CD8-positive, alpha-beta memory T cell (primary cell): Measurements from ENCODE around the gene DHX32. TPM values are rescaled to one million over a fixed set of nuclear protein-coding genes. Genes with fewer than 3 reads are reported as not detected.

Experiments
- CTCF ChIA-PET: fragments of 350-600 bp; sonication (Branson Sonifier 250); formaldehyde crosslinking; loops from one replicate; lab custom pipeline; 2021; ENCODE audit warnings: antibody characterized with exemption; lab: Charles Lee
- POLR2A ChIA-PET: fragments of 350-600 bp; sonication (Branson Sonifier 250); formaldehyde crosslinking; loops from one replicate; lab custom pipeline; 2021; ENCODE audit warnings: antibody characterized with exemption; lab: Charles Lee
- DNase-seq, 5 donors: peaks; one replicate each; pipeline versions ENCODE4 v3.0.0 to v3.0.0-alpha.2; 2020 to 2022; ENCODE audit warnings: mixed read lengths in 1 of 5
- H3K27ac ChIP-seq: one replicate; pipeline ENCODE4 v1.7.0; 2013; ENCODE audit warnings: low read depth, mild to moderate bottlenecking, low read length, moderate library complexity
- H3K27me3 ChIP-seq: 2 replicates; pipeline ENCODE4 v1.7.0; 2013; ENCODE audit warnings: low read length, mild to moderate bottlenecking; ENCODE audit not compliant: insufficient read depth, poor library complexity, severe bottlenecking
- H3K36me3 ChIP-seq: 2 replicates; pipeline ENCODE4 v1.7.0; 2013; ENCODE audit warnings: mild to moderate bottlenecking, low read length, moderate library complexity; ENCODE audit not compliant: insufficient read depth
- H3K4me1 ChIP-seq: 2 replicates; pipeline ENCODE4 v1.7.0; 2013; ENCODE audit warnings: mild to moderate bottlenecking, low read length, moderate library complexity; ENCODE audit not compliant: insufficient read depth
- H3K4me3 ChIP-seq: 2 replicates; pipeline ENCODE4 v1.7.0; 2013; ENCODE audit warnings: mild to moderate bottlenecking, low read length
- H3K9me3 ChIP-seq: 2 replicates; pipeline ENCODE4 v1.7.0; 2013; ENCODE audit warnings: mild to moderate bottlenecking, low read length
- H3K27ac Mint-ChIP-seq, 8 donors: one replicate each; pipeline ENCODE4 v1.8.0; 2020 to 2021; ENCODE audit warnings: mixed read lengths in 8 of 8, mild to moderate bottlenecking in 6 of 8, inconsistent platforms in 3 of 8, moderate library complexity in 3 of 8
- H3K27me3 Mint-ChIP-seq, 2 donors: one replicate each; pipeline ENCODE4 v1.8.0; 2020 to 2021; ENCODE audit warnings: mixed read lengths in 2 of 2, mild to moderate bottlenecking in 1 of 2, moderate library complexity in 1 of 2
- H3K36me3 Mint-ChIP-seq, 3 donors: one replicate each; pipeline ENCODE4 v1.8.0; 2020 to 2021; ENCODE audit warnings: mixed read lengths in 3 of 3, inconsistent platforms in 1 of 3, mild to moderate bottlenecking in 1 of 3
- H3K4me1 Mint-ChIP-seq, 3 donors: one replicate each; pipeline ENCODE4 v1.8.0; 2020 to 2021; ENCODE audit warnings: mixed read lengths in 3 of 3, inconsistent platforms in 1 of 3, mild to moderate bottlenecking in 1 of 3
- H3K4me3 Mint-ChIP-seq, 7 donors: one replicate each; pipeline ENCODE4 v1.8.0; 2020 to 2021; ENCODE audit warnings: mixed read lengths in 7 of 7, mild to moderate bottlenecking in 6 of 7, moderate library complexity in 4 of 7, inconsistent platforms in 2 of 7
- H3K9me3 Mint-ChIP-seq, 5 donors: one replicate each; pipeline ENCODE4 v1.8.0; 2020 to 2022; ENCODE audit warnings: mixed read lengths in 5 of 5, mild to moderate bottlenecking in 3 of 5, moderate library complexity in 2 of 5, inconsistent platforms in 1 of 5
- polyA plus RNA-seq: library from polyadenylated mRNA; unstranded; fragments of 300-500 nt; fragmentation: Illumina TruSeq; gene quantifications from one replicate; pipeline ENCODE4 v1.2.3, GENCODE V29; 2021
- total RNA-seq, 2 experiments: library from RNA; stranded (reverse); gene quantifications; one replicate each; pipeline ENCODE4 v1.2.3, GENCODE V29; 2021

DHX32 gene
- total and polyA plus RNA-seq, 3 experiments from 2014 or later: 8.4 to 11.0 (median 10.7) TPM

GRCh38 chr10:125866421-125867029, 14.6 kb downstream of the DHX32 start:
- H3K4me1 Mint-ChIP-seq: no peaks in the 10 kb centered on the region
- ChIA-PET CTCF (no interaction called here), POLR2A (no interaction called here)
- Histone ChIP-seq H3K4me1 (no peaks in the 10 kb centered on the region), H3K27ac (no peak overlapping the region), H3K9me3 (no peaks in the 10 kb centered on the region), H3K4me3 (no peak overlapping the region), H3K36me3 (no peaks in the 10 kb centered on the region), H3K27me3 (no peaks in the 10 kb centered on the region)
- no peaks in the 10 kb centered on the region for H3K9me3 Mint-ChIP-seq
- no peak overlapping the region for H3K4me3 Mint-ChIP-seq
- no peak for DNase-seq
- H3K27me3 Mint-ChIP-seq: no peaks in the 10 kb centered on the region
- H3K36me3 Mint-ChIP-seq: peaks cover 0 to 15% (median 1%) of the 10 kb centered on the region in 3 donors
- peak overlapping the region in 1 of 8 donors; percentile 9 for H3K27ac Mint-ChIP-seq

DNA sequence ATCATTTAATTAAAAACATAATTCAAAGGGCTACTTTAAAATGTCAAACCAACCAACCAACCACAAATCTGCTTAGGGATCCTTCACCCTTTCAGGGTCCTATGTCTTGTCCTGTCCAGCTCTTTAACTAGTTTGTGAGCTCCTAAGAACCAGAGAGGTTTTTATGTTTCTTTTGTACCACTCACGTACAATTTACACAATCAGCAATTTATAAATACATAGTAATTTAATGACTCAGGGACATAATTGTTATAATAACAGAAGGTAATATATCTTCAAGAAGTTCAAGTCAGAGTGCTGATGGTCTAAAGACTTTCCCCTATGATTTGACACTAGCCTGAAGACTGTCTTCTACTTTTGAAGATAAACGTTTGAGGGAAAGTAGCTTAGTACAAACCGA, 16.0 kb downstream of the DHX32 start:
- ChIA-PET CTCF (no interaction called here), POLR2A (no interaction called here)
- Mint-ChIP-seq H3K4me1 (no peaks in the 10 kb centered on the region), H3K4me3 (no peak overlapping the region), H3K9me3 (no peaks in the 10 kb centered on the region), H3K27ac (no peak overlapping the region), H3K36me3 (peaks cover 0 to 15% (median 1%) of the 10 kb centered on the region in 3 donors), H3K27me3 (no peaks in the 10 kb centered on the region)
- Histone ChIP-seq H3K4me3 (no peak overlapping the region), H3K9me3 (no peaks in the 10 kb centered on the region), H3K36me3 (no peaks in the 10 kb centered on the region), H3K27ac (no peak overlapping the region), H3K4me1 (no peaks in the 10 kb centered on the region), H3K27me3 (no peaks in the 10 kb centered on the region)
- no peak for DNase-seq

DNA sequence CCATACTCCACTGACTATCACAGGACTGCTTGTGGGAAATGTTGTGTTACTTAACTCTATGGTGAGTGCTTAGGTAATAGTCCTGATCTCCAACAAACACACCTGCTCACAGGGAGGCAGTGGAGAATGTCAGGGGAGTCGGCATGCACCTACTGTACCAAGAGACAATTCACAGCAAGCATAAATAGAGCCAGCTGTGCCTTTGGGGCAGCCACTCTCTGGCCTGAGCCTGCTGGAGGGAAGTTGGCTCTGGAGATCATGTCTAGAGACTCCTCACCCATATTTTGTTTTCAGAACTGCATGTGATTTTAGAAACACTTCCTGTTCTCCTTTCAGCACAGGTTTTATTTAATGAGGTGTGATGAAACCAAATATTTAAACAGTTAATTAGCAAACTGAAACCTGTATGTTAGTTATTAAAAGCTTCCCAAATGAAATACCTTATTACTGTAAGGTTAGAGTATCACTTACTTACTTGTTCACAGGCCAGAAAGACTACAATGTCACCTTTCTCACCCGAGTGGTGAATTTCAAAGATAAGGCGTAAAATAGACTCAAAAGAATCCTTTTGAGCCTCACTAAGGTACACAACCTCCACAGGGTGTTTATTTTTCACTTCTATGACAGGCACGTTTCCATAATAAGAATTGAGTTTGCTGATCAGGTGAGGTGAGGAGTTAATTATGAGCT, 21.8 kb downstream of the DHX32 start:
- Mint-ChIP-seq H3K4me3 (no peak overlapping the region), H3K9me3 (no peaks in the 10 kb centered on the region), H3K36me3 (peaks cover 0 to 7% (median 1%) of the 10 kb centered on the region in 3 donors), H3K27me3 (no peaks in the 10 kb centered on the region), H3K27ac (no peak overlapping the region), H3K4me1 (no peaks in the 10 kb centered on the region)
- POLR2A ChIA-PET: no interaction called here
- H3K27ac ChIP-seq: no peak overlapping the region
- no peak overlapping the region for H3K4me3 ChIP-seq
- H3K9me3 ChIP-seq: no peaks in the 10 kb centered on the region
- no peaks in the 10 kb centered on the region for H3K36me3 ChIP-seq
- no peak for DNase-seq
- CTCF ChIA-PET: interaction anchor here (1.6 kb wide), 1 partner anchor 14 kb away, joined by 3 read pairs; no protein-coding TSS in a partner anchor
- no peaks in the 10 kb centered on the region for H3K27me3 ChIP-seq
- H3K4me1 ChIP-seq: no peaks in the 10 kb centered on the region

DNA sequence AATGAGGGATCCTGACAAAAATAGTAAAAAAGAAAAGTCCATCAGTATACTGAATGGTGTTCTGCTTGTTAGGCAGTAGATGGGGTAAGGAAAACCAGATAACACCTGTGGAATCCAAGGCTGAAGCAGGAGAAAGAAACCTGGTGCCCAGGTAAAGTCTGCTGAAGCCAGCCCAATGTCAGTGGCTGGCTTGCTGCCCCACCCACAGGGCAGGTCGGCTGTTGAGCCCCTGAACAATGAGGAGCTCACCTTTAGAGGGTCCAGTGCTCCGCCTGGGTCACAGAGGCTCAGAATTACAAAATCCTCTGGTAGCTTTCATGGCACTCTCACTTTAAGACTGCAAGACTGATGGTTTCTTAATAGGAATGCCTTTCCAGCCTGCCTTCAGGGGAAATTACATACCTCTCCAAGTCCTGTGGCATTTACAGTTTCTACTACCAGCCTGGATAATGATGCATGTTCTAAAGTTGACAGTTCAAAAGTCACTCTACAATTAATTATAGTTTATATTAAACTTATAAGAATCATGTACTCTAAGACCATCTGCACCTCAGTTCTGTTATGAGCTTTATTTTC, 23.8 kb downstream of the DHX32 start:
- no peaks in the 10 kb centered on the region for H3K27me3 ChIP-seq
- DNase-seq: no peak
- Mint-ChIP-seq H3K9me3 (no peaks in the 10 kb centered on the region), H3K36me3 (peaks cover 0 to 20% (median 0%) of the 10 kb centered on the region in 3 donors), H3K4me3 (no peak overlapping the region), H3K27me3 (no peaks in the 10 kb centered on the region), H3K4me1 (no peaks in the 10 kb centered on the region), H3K27ac (no peak overlapping the region)
- ChIA-PET POLR2A (no interaction called here), CTCF (interaction anchor here (1.2 kb wide), 1 partner anchor 12 kb away, joined by 3 read pairs; no protein-coding TSS in a partner anchor)
- no peaks in the 10 kb centered on the region for H3K9me3 ChIP-seq
- H3K36me3 ChIP-seq: no peaks in the 10 kb centered on the region
- no peak overlapping the region for H3K27ac ChIP-seq
- no peaks in the 10 kb centered on the region for H3K4me1 ChIP-seq
- no peak overlapping the region for H3K4me3 ChIP-seq

DNA sequence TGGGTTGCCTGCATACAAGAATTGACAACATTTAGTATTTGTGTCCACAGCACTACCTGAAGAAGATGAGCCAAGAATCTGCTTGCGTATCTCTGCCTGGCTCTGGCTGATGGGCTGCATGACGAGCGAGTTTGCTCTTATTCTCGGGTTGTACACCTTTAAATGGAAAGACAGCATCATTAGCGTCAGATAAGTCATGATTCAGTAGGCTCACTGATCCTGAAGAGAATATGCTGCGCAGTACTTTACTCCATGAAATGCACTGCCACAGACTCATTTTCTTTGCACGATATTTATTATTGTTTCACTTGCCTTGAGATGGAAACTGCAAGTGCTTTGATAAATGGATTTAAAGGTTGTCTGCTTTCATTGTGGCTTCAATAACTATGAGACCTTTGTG, 28.6 kb downstream of the DHX32 start:
- H3K4me3 ChIP-seq: no peak overlapping the region
- H3K27me3 Mint-ChIP-seq: no peaks in the 10 kb centered on the region
- no peak for DNase-seq
- no peak overlapping the region for H3K4me3 Mint-ChIP-seq
- no peaks in the 10 kb centered on the region for H3K36me3 ChIP-seq
- no peaks in the 10 kb centered on the region for H3K9me3 Mint-ChIP-seq
- H3K4me1 ChIP-seq: no peaks in the 10 kb centered on the region
- H3K27me3 ChIP-seq: no peaks in the 10 kb centered on the region
- no peak overlapping the region for H3K27ac ChIP-seq
- H3K4me1 Mint-ChIP-seq: peaks cover 0 to 4% (median 0%) of the 10 kb centered on the region in 3 donors
- H3K36me3 Mint-ChIP-seq: peaks cover 3 to 44% (median 6%) of the 10 kb centered on the region in 3 donors
- POLR2A ChIA-PET: no interaction called here
- no peaks in the 10 kb centered on the region for H3K9me3 ChIP-seq
- no peak overlapping the region for H3K27ac Mint-ChIP-seq
- CTCF ChIA-PET: no interaction called here

- peaks cover 3 to 53% (median 8%) of the 10 kb centered on the region in 3 donors for H3K36me3 Mint-ChIP-seq
- peaks cover 0 to 4% (median 0%) of the 10 kb centered on the region in 3 donors for H3K4me1 Mint-ChIP-seq
- H3K27ac Mint-ChIP-seq: peak overlapping the region in 2 of 8 donors; percentile 15 to 38
- Histone ChIP-seq H3K4me3 (no peak overlapping the region), H3K27ac (no peak overlapping the region), H3K36me3 (no peaks in the 10 kb centered on the region), H3K4me1 (no peaks in the 10 kb centered on the region), H3K9me3 (no peaks in the 10 kb centered on the region), H3K27me3 (no peaks in the 10 kb centered on the region)
- ChIA-PET CTCF (no interaction called here), POLR2A (no interaction called here)
- no peaks in the 10 kb centered on the region for H3K9me3 Mint-ChIP-seq
- H3K4me3 Mint-ChIP-seq: no peak overlapping the region
- no peak for DNase-seq
- no peaks in the 10 kb centered on the region for H3K27me3 Mint-ChIP-seq
These were observed 30.0 kb downstream of the DHX32 start for GRCh38 chr10:125850766-125851731.

- no peaks in the 10 kb centered on the region for H3K9me3 Mint-ChIP-seq
- Histone ChIP-seq H3K9me3 (no peaks in the 10 kb centered on the region), H3K4me3 (no peak overlapping the region), H3K27me3 (no peaks in the 10 kb centered on the region), H3K27ac (no peak overlapping the region), H3K4me1 (no peaks in the 10 kb centered on the region), H3K36me3 (no peaks in the 10 kb centered on the region)
- no peaks in the 10 kb centered on the region for H3K27me3 Mint-ChIP-seq
- H3K4me3 Mint-ChIP-seq: no peak overlapping the region
- CTCF ChIA-PET: no interaction called here
- DNase-seq: no peak
- H3K36me3 Mint-ChIP-seq: peaks cover 3 to 55% (median 8%) of the 10 kb centered on the region in 3 donors
- peaks cover 0 to 4% (median 0%) of the 10 kb centered on the region in 3 donors for H3K4me1 Mint-ChIP-seq
- POLR2A ChIA-PET: no interaction called here
- H3K27ac Mint-ChIP-seq: no peak overlapping the region
These were observed 31.6 kb downstream of the DHX32 start for GRCh38 chr10:125849448-125849847.
